HepG2 (cell line): ENCODE measurements around the gene PPIB. TPM values are rescaled to one million over a fixed set of nuclear protein-coding genes. Genes with fewer than 3 reads are reported as not detected.

ENCODE experiments used
- ATAC-seq: fragments of 200-7000 bp; cut with Tn5 transposase; 3 replicates; pipeline ENCODE4 v1.9.1; 2020; ENCODE audit warnings: mild to moderate bottlenecking, moderate library complexity
- BruUV-seq: library from RNA; stranded (reverse); fragments of 400-500 nt; replicated peaks from 2 replicates; lab custom pipeline; 2021; lab: Mats Ljungman, UMichigan
- CTCF ChIA-PET: fragments of 300-600 bp; formaldehyde crosslinking; extraction: SDS; loops from one replicate; lab custom pipeline; 2021; ENCODE audit warnings: low total read pairs, inconsistent platforms, low intra/inter-chr PET ratio; lab: Yijun Ruan, JAX
- POLR2A ChIA-PET: fragments of 350-600 bp; sonication (Branson Sonifier 250); formaldehyde crosslinking; loops from one replicate; lab custom pipeline; 2020; ENCODE audit warnings: antibody characterized with exemption, inconsistent platforms; lab: Yijun Ruan, JAX
- DNase-seq: peaks from one replicate; pipeline ENCODE4 v3.0.0-alpha.2; 2015; ENCODE audit warnings: low spot score
- FAIRE-seq: peaks from 3 replicates; lab custom pipeline; 2011; peaks lifted over from hg19 to GRCh38; lab: Jason Lieb, UNC
- H2AFZ ChIP-seq: one replicate; pipeline ENCODE4 v1.6.1; 2011; ENCODE audit warnings: low read length, inconsistent platforms
- H3K27ac ChIP-seq: fragments of 300-600 bp; 3 replicates; pipeline ENCODE4 v1.8.0; 2011; ENCODE audit warnings: mixed run types, mild to moderate bottlenecking, mixed read lengths, low read length, inconsistent platforms; ENCODE audit not compliant: insufficient read depth; ENCODE audit errors: extremely low read length
- H3K27me3 ChIP-seq, 2 experiments: fragments of 200-600 bp in 1 of 2; 2 replicates in 1 of 2; 3 replicates in 1 of 2; pipeline versions ENCODE4 v1.6.0 to v1.8.0; 2011; ENCODE audit warnings: low read length in 2 of 2, mild to moderate bottlenecking in 2 of 2, moderate library complexity in 2 of 2, inconsistent platforms in 1 of 2; ENCODE audit not compliant: insufficient read depth in 2 of 2, control insufficient read depth in 1 of 2
- H3K36me3 ChIP-seq, 2 experiments: fragments of 200-600 bp in 1 of 2; replicated peaks in 1 of 2; 2 replicates in 1 of 2; 3 replicates in 1 of 2; pipeline versions ENCODE4 v1.5.1 to v1.8.0; 2011; ENCODE audit warnings: low read length in 2 of 2, inconsistent platforms in 1 of 2; ENCODE audit not compliant: insufficient read depth in 2 of 2, control insufficient read depth in 1 of 2
- H3K4me1 ChIP-seq: 2 replicates; pipeline ENCODE4 v1.5.1; 2012; ENCODE audit warnings: low read length, inconsistent platforms; ENCODE audit not compliant: insufficient read depth
- H3K4me2 ChIP-seq: 2 replicates; pipeline ENCODE4 v1.6.0; 2011; ENCODE audit warnings: low read depth, low read length, inconsistent platforms
- H3K4me3 ChIP-seq, 3 experiments: fragments of 200-600 bp in 1 of 3; sonication (generic), shearing (Covaris generic) in 1 of 3; replicated peaks in 1 of 3; 2 replicates each; pipeline ENCODE4 v1.5.1; 2011 to 2016; ENCODE audit warnings: low read length in 3 of 3, inconsistent platforms in 2 of 3, low read depth in 2 of 3, mild to moderate bottlenecking in 2 of 3, control low read depth in 1 of 3, mixed read lengths in 1 of 3; ENCODE audit not compliant: insufficient read depth in 1 of 3
- H3K79me2 ChIP-seq: one replicate; pipeline ENCODE4 v1.6.1; 2011; ENCODE audit warnings: low read length, inconsistent platforms; ENCODE audit not compliant: insufficient read depth
- H3K9ac ChIP-seq: 2 replicates; pipeline ENCODE4 v1.6.0; 2011; ENCODE audit warnings: mild to moderate bottlenecking, low read depth, low read length, inconsistent platforms; ENCODE audit not compliant: insufficient read depth
- H3K9me3 ChIP-seq: 2 replicates; pipeline ENCODE4 v1.5.1; 2012; ENCODE audit warnings: mild to moderate bottlenecking, low read length
- H4K20me1 ChIP-seq: 2 replicates; pipeline ENCODE4 v1.6.0; 2011; ENCODE audit warnings: inconsistent platforms, mild to moderate bottlenecking, low read length, moderate library complexity; ENCODE audit not compliant: insufficient read depth
- FOXA1 ChIP-seq, 2 experiments: fragments of 450-650 bp in 1 of 2; sonication (generic) in 1 of 2; formaldehyde crosslinking in 1 of 2; IDR thresholded peaks; 2 replicates each; pipeline versions ENCODE4 v1.4.0 to v1.6.1; 2016 to 2020; ENCODE audit warnings: missing genetic modification reagents in 1 of 2
- HDAC1 ChIP-seq: sonication (generic); formaldehyde crosslinking; IDR thresholded peaks from 2 replicates; pipeline ENCODE4 v1.5.1; 2020; ENCODE audit warnings: mild to moderate bottlenecking, missing genetic modification reagents
- KAT8 ChIP-seq: IDR thresholded peaks from 2 replicates; pipeline ENCODE4 v1.6.1; 2016; ENCODE audit warnings: missing genetic modification reagents, missing compliant biosample characterization
- KMT2B ChIP-seq: IDR thresholded peaks from 2 replicates; pipeline ENCODE4 v1.6.1; 2016; ENCODE audit warnings: missing genetic modification reagents, missing compliant biosample characterization
- PHF5A ChIP-seq: IDR thresholded peaks from one replicate; pipeline ENCODE4 v1.6.1; 2018; ENCODE audit warnings: low read depth, missing genetic modification reagents; ENCODE audit not compliant: unreplicated experiment
- PRPF4 ChIP-seq: fragments of 200-400 bp; formaldehyde crosslinking; IDR thresholded peaks from 2 replicates; pipeline ENCODE4 v1.6.1; 2016; ENCODE audit warnings: low read length, low read depth; ENCODE audit not compliant: poor library complexity, severe bottlenecking
- REST ChIP-seq, 2 experiments: IDR thresholded peaks; 2 replicates each; pipeline ENCODE4 v1.6.1; 2011 to 2012; ENCODE audit warnings: low read length in 2 of 2, borderline replicate concordance in 1 of 2, low read depth in 1 of 2, mild to moderate bottlenecking in 1 of 2, moderate library complexity in 1 of 2
- SATB2 ChIP-seq: sonication (generic); formaldehyde crosslinking; IDR thresholded peaks from 2 replicates; pipeline ENCODE4 v1.5.0; 2020; ENCODE audit warnings: missing genetic modification reagents
- SIN3A ChIP-seq: IDR thresholded peaks from 2 replicates; pipeline ENCODE4 v1.6.1; 2011; ENCODE audit warnings: low read depth, mild to moderate bottlenecking, control low read depth, low read length, borderline replicate concordance
- ZBTB38 ChIP-seq: sonication (generic); formaldehyde crosslinking; IDR thresholded peaks from 2 replicates; pipeline ENCODE4 v1.5.1; 2020; ENCODE audit warnings: mild to moderate bottlenecking, missing genetic modification reagents
- ZFAT ChIP-seq: sonication (generic); formaldehyde crosslinking; conservative IDR thresholded peaks from 2 replicates; pipeline ENCODE4 v1.8.1; 2023; ENCODE audit warnings: missing genetic modification reagents, inconsistent platforms
- ZNF576 ChIP-seq: sonication (generic); formaldehyde crosslinking; IDR thresholded peaks from 2 replicates; pipeline ENCODE4 v1.4.0; 2020; ENCODE audit warnings: mild to moderate bottlenecking, missing genetic modification reagents
- ZNF614 ChIP-seq: IDR thresholded peaks from 2 replicates; pipeline ENCODE4 v1.6.1; 2018; ENCODE audit warnings: missing biosample characterization, missing genetic modification reagents, inconsistent platforms, borderline replicate concordance
- WGBS: methylation state at CpG from one replicate; pipeline ENCODE4 v1.1.6; 2017; ENCODE audit warnings: low lambda C conversion rate; 5-methylcytosine and 5-hydroxymethylcytosine counted together
- in situ Hi-C: cut with HindIII; loops from 2 replicates; pipeline ENCODE4 v1.10.0; 2017; ENCODE audit warnings: low pct_unique_long_range_greater_than_20kb; ENCODE audit not compliant: extremely low pct_ligation_motif_present
- intact Hi-C: fragments of 100-400 bp; cut with micrococcal nuclease; formaldehyde crosslinking; loops from one replicate; pipeline ENCODE4 v1.10.0; 2022; ENCODE audit not compliant: unreplicated experiment
- polyA plus RNA-seq, 8 experiments: library from polyadenylated mRNA; depleted of rRNA in 3 of 8; stranded (reverse) in 7 of 8; unstranded in 1 of 8; fragments of >200 nt; fragmentation: Illumina TruSeq in 4 of 8; extraction: Trizol in 4 of 8; gene quantifications; 2 replicates each; pipeline versions ENCODE4 v1.2.1 to v1.2.3, GENCODE V29; 2011 to 2016; ENCODE audit warnings: low read depth in 4 of 8, missing spikeins in 1 of 8, mixed read lengths in 1 of 8; ENCODE audit not compliant: insufficient read depth in 1 of 8
- total RNA-seq, 5 experiments: library from RNA; depleted of rRNA; stranded (reverse); fragments of >200 nt; fragmentation: Illumina TruSeq; extraction: Trizol; gene quantifications; 2 replicates each; pipeline ENCODE4 v1.2.3, GENCODE V29; 2016; ENCODE audit warnings: low read depth in 1 of 5

PPIB gene
- total and polyA plus RNA-seq, 2 of the 13 experiments (the other 11 are each of a cell fraction or from before 2014, with no cell fraction given): 780 to 882 TPM

DNA sequence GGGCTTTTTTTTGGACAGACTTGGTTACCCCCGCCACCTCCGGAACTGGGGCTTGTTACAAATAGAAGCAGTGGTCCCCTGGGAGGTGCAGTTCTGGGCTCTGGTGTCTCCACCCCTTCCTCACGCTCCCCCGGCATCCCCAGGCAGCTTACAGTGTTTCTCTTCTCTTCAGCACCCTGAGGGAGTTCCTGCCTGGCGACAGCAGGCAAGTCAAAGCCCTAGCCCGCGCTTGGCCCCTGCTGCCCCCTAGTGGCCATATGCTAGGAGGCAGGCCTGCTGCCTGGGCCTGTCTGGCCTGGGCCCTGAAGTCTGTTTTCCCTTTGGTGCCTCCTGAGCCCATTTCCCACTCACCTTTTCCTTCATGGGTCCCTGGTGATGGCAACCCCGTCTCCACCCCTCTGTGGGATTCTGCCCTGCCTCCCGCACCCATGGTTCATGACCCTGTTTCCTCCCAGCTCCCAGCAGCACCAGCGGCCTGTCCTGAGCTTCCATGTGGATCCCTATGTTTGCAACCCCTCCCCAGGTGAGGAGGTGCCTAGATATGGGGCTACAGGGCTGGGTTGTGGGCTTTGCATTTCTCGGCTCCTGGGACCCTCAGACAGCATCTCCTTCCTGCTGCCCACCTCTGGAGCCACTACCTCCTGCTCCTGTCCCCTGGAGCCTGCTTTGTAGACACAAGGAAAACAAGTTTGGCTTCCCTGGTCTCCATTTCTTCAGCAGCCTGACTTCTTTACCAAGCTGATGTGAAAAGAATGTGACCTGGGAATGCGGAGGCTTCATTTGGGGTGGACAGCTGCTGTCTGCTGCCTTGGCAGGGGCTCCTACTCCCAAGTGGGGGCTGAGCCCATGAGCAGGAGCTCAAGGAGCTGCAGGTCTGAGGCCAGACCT lies 9.1 kb downstream of the PPIB start (continued):
- TF ChIP-seq ZFAT: no peak
- no peak for TF ChIP-seq PHF5A (CRISPR knock-in tag)
- TF ChIP-seq KMT2B: peak; percentile 48; the same call in 1 of the 2 replicates
- TF ChIP-seq SIN3A: no peak
- TF ChIP-seq ZNF576 (CRISPR knock-in tag): no peak
- no peak for TF ChIP-seq SATB2
- TF ChIP-seq FOXA1 (IDR thresholded peaks at IDR 0.05): no peak
- no peak for TF ChIP-seq FOXA1 (CRISPR knock-in tag; IDR thresholded peaks at IDR 0.05)

- TF ChIP-seq REST (IDR thresholded peaks at IDR 0.05; ENCODE audit: borderline replicate concordance in 1 of 2, low read depth in 1 of 2, low read length in 2 of 2): no peak
- TF ChIP-seq ZBTB38 (CRISPR knock-in tag): peak; percentile 62
- TF ChIP-seq HDAC1: peak; percentile 0; the same call in 1 of the 2 replicates
- no peak for TF ChIP-seq KAT8 (CRISPR knock-in tag)
- TF ChIP-seq ZNF614: peak; percentile 94; the same call in 1 of the 2 replicates
- peak; percentile 30 for TF ChIP-seq PRPF4
- H3K9ac ChIP-seq: peak overlapping the region; percentile 72; the same call in 1 of the 2 replicates
- H2AFZ ChIP-seq: no peak overlapping the region
- in situ Hi-C loops: loop anchor here (5.0 kb wide), 1 partner anchor 55 kb away; the partner anchor contains the start of gene SNX1
- peaks cover 41% of the 10 kb centered on the region for H3K4me1 ChIP-seq
- ChIA-PET CTCF (no interaction called here), POLR2A (interaction anchor here (2.0 to 4.1 kb wide), 3 partner anchors 10 to 81 kb away, joined by 7 to 52 read pairs (median 14); partner anchors contain the start of genes CIAO2A and PPIB)
- no peaks in the 10 kb centered on the region for H3K27me3 ChIP-seq
- no peak for FAIRE-seq
- H3K27ac ChIP-seq: no peak overlapping the region
- TSS peak; percentile 38 for BruUV-seq
- WGBS: 60% methylated on average over 4 of the region's 27 CpGs
- no peaks in the 10 kb centered on the region for H3K9me3 ChIP-seq
- H3K4me3 ChIP-seq: peak overlapping the region; percentile 80 to 90 (median 84)
- no peak for DNase-seq
- intact Hi-C loops: loop anchor here (2.0 kb wide), 1 partner anchor 56 kb away; no protein-coding TSS in a partner anchor
- H3K4me2 ChIP-seq: peak overlapping the region; percentile 80
- peak; percentile 4 for ATAC-seq
- peaks cover 27% of the 10 kb centered on the region for H4K20me1 ChIP-seq
- no peaks in the 10 kb centered on the region for H3K79me2 ChIP-seq
- peaks cover 16 to 21% of the 10 kb centered on the region in 2 experiments for H3K36me3 ChIP-seq
Observed at GRCh38 chr15:64152507-64153387, 10.1 kb downstream of the PPIB start.
